Measurements from ENCODE around the gene PRG2. TPM values are rescaled to one million over a fixed set of nuclear protein-coding genes. Genes with fewer than 3 reads are reported as not detected.

The PRG2 gene
- total and polyA plus RNA-seq, 9 of the 15 experiments (the other 6 are each of a cell fraction or from before 2014, with no cell fraction given): 1.8 to 78.0 (median 26.6) TPM

DNA sequence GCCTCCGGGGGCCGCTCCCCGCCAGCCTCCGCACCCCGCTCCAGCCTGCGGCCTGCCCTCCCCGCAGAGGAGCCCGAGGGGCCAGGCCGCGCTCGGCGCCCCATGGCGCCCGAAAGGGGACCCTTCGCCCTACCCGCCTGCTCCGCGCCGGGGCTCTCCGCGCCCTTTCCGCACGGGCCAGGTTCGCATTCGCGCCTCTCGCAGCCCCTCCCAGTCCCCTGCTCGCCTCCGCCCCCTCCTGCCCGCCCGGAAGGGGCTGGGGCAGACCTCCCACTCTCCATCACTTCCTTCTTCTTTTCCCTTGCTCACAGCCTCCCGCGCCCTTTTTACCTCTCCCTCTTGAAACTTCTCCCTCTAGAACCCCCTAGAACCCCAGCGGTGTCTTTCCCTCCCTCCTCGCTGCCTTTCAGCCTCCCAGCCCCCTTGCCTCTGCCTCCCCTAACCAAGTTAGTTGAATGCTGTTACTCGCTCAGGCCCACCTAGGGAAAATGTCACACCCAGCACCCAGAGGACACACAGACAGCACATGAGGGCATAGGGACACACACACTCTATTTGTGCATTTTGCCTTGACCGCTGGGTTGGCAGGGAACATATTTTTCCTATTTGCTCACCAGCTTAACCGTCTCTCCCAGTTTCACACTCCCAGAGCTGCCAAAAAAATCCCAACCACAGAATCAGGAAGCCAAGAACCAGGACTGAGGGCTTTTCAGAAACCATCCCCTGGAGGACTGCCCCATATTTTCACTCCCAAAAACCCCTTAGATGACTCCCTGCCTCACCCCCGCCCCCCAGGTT lies 36.7 kb upstream of the PRG2 start, which contains the start of gene SLC43A3 (continued):
- TF ChIP-seq, protein P1, sequence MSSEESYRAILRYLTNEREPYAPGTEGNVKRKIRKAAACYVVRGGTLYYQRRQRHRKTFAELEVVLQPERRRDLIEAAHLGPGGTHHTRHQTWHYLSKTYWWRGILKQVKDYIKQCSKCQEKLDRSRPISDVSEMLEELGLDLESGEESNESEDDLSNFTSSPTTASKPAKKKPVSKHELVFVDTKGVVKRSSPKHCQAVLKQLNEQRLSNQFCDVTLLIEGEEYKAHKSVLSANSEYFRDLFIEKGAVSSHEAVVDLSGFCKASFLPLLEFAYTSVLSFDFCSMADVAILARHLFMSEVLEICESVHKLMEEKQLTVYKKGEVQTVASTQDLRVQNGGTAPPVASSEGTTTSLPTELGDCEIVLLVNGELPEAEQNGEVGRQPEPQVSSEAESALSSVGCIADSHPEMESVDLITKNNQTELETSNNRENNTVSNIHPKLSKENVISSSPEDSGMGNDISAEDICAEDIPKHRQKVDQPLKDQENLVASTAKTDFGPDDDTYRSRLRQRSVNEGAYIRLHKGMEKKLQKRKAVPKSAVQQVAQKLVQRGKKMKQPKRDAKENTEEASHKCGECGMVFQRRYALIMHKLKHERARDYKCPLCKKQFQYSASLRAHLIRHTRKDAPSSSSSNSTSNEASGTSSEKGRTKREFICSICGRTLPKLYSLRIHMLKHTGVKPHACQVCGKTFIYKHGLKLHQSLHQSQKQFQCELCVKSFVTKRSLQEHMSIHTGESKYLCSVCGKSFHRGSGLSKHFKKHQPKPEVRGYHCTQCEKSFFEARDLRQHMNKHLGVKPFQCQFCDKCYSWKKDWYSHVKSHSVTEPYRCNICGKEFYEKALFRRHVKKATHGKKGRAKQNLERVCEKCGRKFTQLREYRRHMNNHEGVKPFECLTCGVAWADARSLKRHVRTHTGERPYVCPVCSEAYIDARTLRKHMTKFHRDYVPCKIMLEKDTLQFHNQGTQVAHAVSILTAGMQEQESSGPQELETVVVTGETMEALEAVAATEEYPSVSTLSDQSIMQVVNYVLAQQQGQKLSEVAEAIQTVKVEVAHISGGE (CRISPR knock-in tag; IDR thresholded peaks at IDR 0.05): peak in 1 of 3 experiments; percentile 56; a peak in 1 of 6 replicates
- TF ChIP-seq TARDBP (IDR thresholded peaks at IDR 0.05): no peak
- peak; percentile 69 for TF ChIP-seq TAF1 (IDR thresholded peaks at IDR 0.05; ENCODE audit: control insufficient read depth, extremely low read depth, insufficient read depth, low read length, severe bottlenecking)
- TF ChIP-seq, protein P2, sequence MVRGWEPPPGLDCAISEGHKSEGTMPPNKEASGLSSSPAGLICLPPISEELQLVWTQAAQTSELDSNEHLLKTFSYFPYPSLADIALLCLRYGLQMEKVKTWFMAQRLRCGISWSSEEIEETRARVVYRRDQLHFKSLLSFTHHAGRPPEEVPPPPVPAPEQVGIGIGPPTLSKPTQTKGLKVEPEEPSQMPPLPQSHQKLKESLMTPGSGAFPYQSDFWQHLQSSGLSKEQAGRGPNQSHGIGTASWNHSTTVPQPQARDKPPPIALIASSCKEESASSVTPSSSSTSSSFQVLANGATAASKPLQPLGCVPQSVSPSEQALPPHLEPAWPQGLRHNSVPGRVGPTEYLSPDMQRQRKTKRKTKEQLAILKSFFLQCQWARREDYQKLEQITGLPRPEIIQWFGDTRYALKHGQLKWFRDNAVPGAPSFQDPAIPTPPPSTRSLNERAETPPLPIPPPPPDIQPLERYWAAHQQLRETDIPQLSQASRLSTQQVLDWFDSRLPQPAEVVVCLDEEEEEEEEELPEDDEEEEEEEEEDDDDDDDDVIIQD (CRISPR knock-in tag; IDR thresholded peaks at IDR 0.05): no peak
- no peak for TF ChIP-seq FIP1L1 (IDR thresholded peaks at IDR 0.05; ENCODE audit: low read depth, low read length, poor library complexity, severe bottlenecking)
- peak; percentile 27 for TF ChIP-seq SAP30 (IDR thresholded peaks at IDR 0.05; ENCODE audit: borderline replicate concordance, insufficient read depth, low read depth, low read length, poor library complexity, severe bottlenecking)
- peak; percentile 55 for TF ChIP-seq CTBP1 (IDR thresholded peaks at IDR 0.05; ENCODE audit: borderline replicate concordance)
- peak; percentile 84 for TF ChIP-seq EGR1 (conservative IDR thresholded peaks at IDR 0.05)
- TF ChIP-seq GATA2 (CRISPR knock-in tag; IDR thresholded peaks at IDR 0.05): no peak
- TF ChIP-seq BHLHE40 (IDR thresholded peaks at IDR 0.05; ENCODE audit: low read length): peak; percentile 75
- TF ChIP-seq, protein P3, sequence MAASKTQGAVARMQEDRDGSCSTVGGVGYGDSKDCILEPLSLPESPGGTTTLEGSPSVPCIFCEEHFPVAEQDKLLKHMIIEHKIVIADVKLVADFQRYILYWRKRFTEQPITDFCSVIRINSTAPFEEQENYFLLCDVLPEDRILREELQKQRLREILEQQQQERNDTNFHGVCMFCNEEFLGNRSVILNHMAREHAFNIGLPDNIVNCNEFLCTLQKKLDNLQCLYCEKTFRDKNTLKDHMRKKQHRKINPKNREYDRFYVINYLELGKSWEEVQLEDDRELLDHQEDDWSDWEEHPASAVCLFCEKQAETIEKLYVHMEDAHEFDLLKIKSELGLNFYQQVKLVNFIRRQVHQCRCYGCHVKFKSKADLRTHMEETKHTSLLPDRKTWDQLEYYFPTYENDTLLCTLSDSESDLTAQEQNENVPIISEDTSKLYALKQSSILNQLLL (CRISPR knock-in tag; IDR thresholded peaks at IDR 0.05; ENCODE audit: borderline replicate concordance): no peak
- TF ChIP-seq SREBF2 (CRISPR knock-in tag; IDR thresholded peaks at IDR 0.05): no peak
- no peak for TF ChIP-seq FOSL1 (tag; conservative IDR thresholded peaks at IDR 0.05)
- no peak for TF ChIP-seq ZSCAN32 (CRISPR knock-in tag; IDR thresholded peaks at IDR 0.05)
- TF ChIP-seq MIER1 (IDR thresholded peaks at IDR 0.05; ENCODE audit: low read depth): peak; percentile 27; the same call in 1 of the 2 replicates
- TF ChIP-seq EHMT2 (IDR thresholded peaks at IDR 0.05): peak; percentile 67; the same call in 1 of the 2 replicates
- TF ChIP-seq, protein P4, sequence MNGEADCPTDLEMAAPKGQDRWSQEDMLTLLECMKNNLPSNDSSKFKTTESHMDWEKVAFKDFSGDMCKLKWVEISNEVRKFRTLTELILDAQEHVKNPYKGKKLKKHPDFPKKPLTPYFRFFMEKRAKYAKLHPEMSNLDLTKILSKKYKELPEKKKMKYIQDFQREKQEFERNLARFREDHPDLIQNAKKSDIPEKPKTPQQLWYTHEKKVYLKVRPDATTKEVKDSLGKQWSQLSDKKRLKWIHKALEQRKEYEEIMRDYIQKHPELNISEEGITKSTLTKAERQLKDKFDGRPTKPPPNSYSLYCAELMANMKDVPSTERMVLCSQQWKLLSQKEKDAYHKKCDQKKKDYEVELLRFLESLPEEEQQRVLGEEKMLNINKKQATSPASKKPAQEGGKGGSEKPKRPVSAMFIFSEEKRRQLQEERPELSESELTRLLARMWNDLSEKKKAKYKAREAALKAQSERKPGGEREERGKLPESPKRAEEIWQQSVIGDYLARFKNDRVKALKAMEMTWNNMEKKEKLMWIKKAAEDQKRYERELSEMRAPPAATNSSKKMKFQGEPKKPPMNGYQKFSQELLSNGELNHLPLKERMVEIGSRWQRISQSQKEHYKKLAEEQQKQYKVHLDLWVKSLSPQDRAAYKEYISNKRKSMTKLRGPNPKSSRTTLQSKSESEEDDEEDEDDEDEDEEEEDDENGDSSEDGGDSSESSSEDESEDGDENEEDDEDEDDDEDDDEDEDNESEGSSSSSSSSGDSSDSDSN (IDR thresholded peaks at IDR 0.05; ENCODE audit: borderline replicate concordance in 1 of 2, low read depth in 2 of 2, low read length in 2 of 2): peak in 1 of 2 experiments; percentile 45; a peak in 1 of 4 replicates

All from K562 (cell line).